Mesenchymal stem cell (in vitro differentiated cells and primary cell): ENCODE measurements around the gene DNAJC3.

Experiments
- DNase-seq: peaks from one replicate; pipeline ENCODE4 v3.0.0-alpha.2; 2013
- H2AFZ ChIP-seq: one replicate; pipeline ENCODE4 v1.6.1; 2013; ENCODE audit warnings: low read depth, mild to moderate bottlenecking, control low read depth, inconsistent platforms, low read length, moderate library complexity
- H2AK5ac ChIP-seq: 2 replicates; pipeline ENCODE4 v1.6.1; 2013; ENCODE audit warnings: low read length, moderate library complexity, mild to moderate bottlenecking, inconsistent platforms; ENCODE audit not compliant: severe bottlenecking
- H2BK120ac ChIP-seq: one replicate; pipeline ENCODE4 v1.6.1; 2013; ENCODE audit warnings: low read depth, mild to moderate bottlenecking, inconsistent platforms, low read length, moderate library complexity
- H2BK12ac ChIP-seq, 2 experiments: one replicate each; pipeline ENCODE4 v1.6.1; 2013; ENCODE audit warnings: inconsistent platforms in 2 of 2, low read length in 2 of 2, mild to moderate bottlenecking in 2 of 2, moderate library complexity in 2 of 2, control low read depth in 1 of 2
- H2BK15ac ChIP-seq: one replicate; pipeline ENCODE4 v1.6.1; 2013; ENCODE audit warnings: mild to moderate bottlenecking, low read depth, inconsistent platforms; ENCODE audit not compliant: poor library complexity, severe bottlenecking
- H2BK5ac ChIP-seq: 2 replicates; pipeline ENCODE4 v1.6.1; 2013; ENCODE audit warnings: low read depth, mild to moderate bottlenecking, low read length, control low read depth, inconsistent platforms; ENCODE audit not compliant: poor library complexity, severe bottlenecking
- H3K14ac ChIP-seq, 2 experiments: one replicate each; pipeline ENCODE4 v1.6.1; 2013; ENCODE audit warnings: inconsistent platforms in 2 of 2, low read length in 2 of 2, control low read depth in 1 of 2, mild to moderate bottlenecking in 1 of 2, moderate library complexity in 1 of 2
- H3K18ac ChIP-seq, 2 experiments: one replicate each; pipeline ENCODE4 v1.6.1; 2013; ENCODE audit warnings: inconsistent platforms in 2 of 2, low read length in 2 of 2, control low read depth in 1 of 2, low read depth in 1 of 2, mild to moderate bottlenecking in 1 of 2
- H3K23ac ChIP-seq, 2 experiments: one replicate each; pipeline ENCODE4 v1.6.1; 2013; ENCODE audit warnings: inconsistent platforms in 2 of 2, low read length in 2 of 2, mild to moderate bottlenecking in 2 of 2, moderate library complexity in 2 of 2, control low read depth in 1 of 2
- H3K27ac ChIP-seq: 2 replicates; pipeline ENCODE4 v1.5.1; 2013; ENCODE audit warnings: mild to moderate bottlenecking, moderate library complexity, low read length, control low read depth, inconsistent platforms; ENCODE audit not compliant: poor library complexity, severe bottlenecking
- H3K27me3 ChIP-seq, 2 experiments: 2 replicates each; pipeline versions ENCODE4 v1.6.1 to v1.7.0; 2013; ENCODE audit warnings: low read length in 2 of 2, mild to moderate bottlenecking in 2 of 2, moderate library complexity in 2 of 2, control low read depth in 1 of 2, inconsistent platforms in 1 of 2; ENCODE audit not compliant: control insufficient read depth in 1 of 2, insufficient read depth in 1 of 2
- H3K36me3 ChIP-seq, 2 experiments: 2 replicates each; pipeline versions ENCODE4 v1.6.1 to v1.7.0; 2013; ENCODE audit warnings: low read length in 2 of 2, control low read depth in 1 of 2, inconsistent platforms in 1 of 2, low read depth in 1 of 2, mild to moderate bottlenecking in 1 of 2; ENCODE audit not compliant: insufficient read depth in 2 of 2, control insufficient read depth in 1 of 2
- H3K4ac ChIP-seq, 2 experiments: one replicate each; pipeline ENCODE4 v1.6.1; 2013; ENCODE audit warnings: inconsistent platforms in 2 of 2, low read length in 2 of 2, mild to moderate bottlenecking in 2 of 2, moderate library complexity in 2 of 2, control low read depth in 1 of 2, low read depth in 1 of 2
- H3K4me1 ChIP-seq: 2 replicates; pipeline ENCODE4 v1.6.1; 2013; ENCODE audit warnings: low read depth, low read length, control low read depth; ENCODE audit not compliant: control insufficient read depth, insufficient read depth
- H3K4me2 ChIP-seq: 2 replicates; pipeline ENCODE4 v1.6.1; 2013; ENCODE audit warnings: low read length, mild to moderate bottlenecking, inconsistent platforms; ENCODE audit not compliant: poor library complexity, severe bottlenecking
- H3K4me3 ChIP-seq, 2 experiments: 2 replicates each; pipeline versions ENCODE4 v1.5.1 to v1.7.0; 2013; ENCODE audit warnings: low read length in 2 of 2, mild to moderate bottlenecking in 2 of 2, control low read depth in 1 of 2, low read depth in 1 of 2; ENCODE audit not compliant: insufficient read depth in 1 of 2
- H3K79me1 ChIP-seq: replicated peaks from 2 replicates; pipeline ENCODE4 v1.6.1; 2013; ENCODE audit warnings: mild to moderate bottlenecking, control low read depth, low read length, inconsistent platforms; ENCODE audit not compliant: poor library complexity, severe bottlenecking
- H3K9ac ChIP-seq: 2 replicates; pipeline ENCODE4 v1.7.0; 2013; ENCODE audit warnings: mild to moderate bottlenecking, low read length, moderate library complexity
- H3K9me3 ChIP-seq: 2 replicates; pipeline ENCODE4 v1.7.0; 2013; ENCODE audit warnings: mild to moderate bottlenecking, low read length; ENCODE audit not compliant: control insufficient read depth
- H4K8ac ChIP-seq: one replicate; pipeline ENCODE4 v1.6.1; 2013; ENCODE audit warnings: inconsistent platforms, mild to moderate bottlenecking, low read length, moderate library complexity
- H4K91ac ChIP-seq: one replicate; pipeline ENCODE4 v1.6.1; 2013; ENCODE audit warnings: mild to moderate bottlenecking, low read length, inconsistent platforms
- WGBS: methylation state at CpG from one replicate; pipeline ENCODE4 v1.1.7; 2013; ENCODE audit warnings: mixed read lengths; 5-methylcytosine and 5-hydroxymethylcytosine counted together

DNAJC3 gene

DNA sequence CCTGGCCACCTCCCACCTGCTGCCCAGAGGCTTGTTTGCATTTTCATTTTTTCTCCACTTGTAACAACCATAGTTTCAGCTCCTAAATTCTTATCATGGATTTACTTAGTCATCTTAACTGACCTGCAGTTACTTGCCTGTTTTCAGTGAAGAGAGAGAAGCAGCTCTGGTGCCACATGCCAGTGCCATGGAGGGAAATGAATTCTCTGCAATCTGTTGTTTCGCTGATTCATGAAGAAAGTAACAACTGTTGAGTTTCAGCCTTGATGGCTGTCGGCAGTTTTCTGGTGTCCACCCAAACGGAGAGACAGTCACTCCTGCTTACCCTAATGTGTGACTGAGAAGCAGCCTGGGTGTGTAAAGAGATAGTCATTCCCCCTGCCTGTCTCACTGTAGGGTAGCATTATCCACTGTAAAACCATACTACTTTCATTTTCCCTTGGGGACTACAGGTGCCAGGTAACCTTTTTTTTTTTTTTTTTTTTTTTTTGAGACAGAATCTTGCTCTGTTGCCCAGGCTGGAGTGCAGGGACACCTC is 116.1 kb downstream of the DNAJC3 start:
- H3K27ac ChIP-seq: no peak overlapping the region
- H3K9ac ChIP-seq: no peak overlapping the region
- H3K4me1 ChIP-seq: no peaks in the 10 kb centered on the region
- no peak overlapping the region for H4K91ac ChIP-seq
- H3K4me3 ChIP-seq: no peak overlapping the region
- H3K27me3 ChIP-seq: no peaks in the 10 kb centered on the region
- H3K4ac ChIP-seq: no peak overlapping the region
- H2BK15ac ChIP-seq: no peak overlapping the region
- no peak overlapping the region for H3K14ac ChIP-seq
- H4K8ac ChIP-seq: no peak overlapping the region
- WGBS: 93% methylated on average over 3 of the region's 3 CpGs
- H3K36me3 ChIP-seq: peaks cover 11 to 70% of the 10 kb centered on the region in 2 experiments
- H2AK5ac ChIP-seq: no peak overlapping the region
- no peak overlapping the region for H2BK5ac ChIP-seq
- no peak for DNase-seq
- H3K23ac ChIP-seq: no peak overlapping the region
- H2BK12ac ChIP-seq: no peak overlapping the region
- no peak overlapping the region for H3K18ac ChIP-seq
- H2BK120ac ChIP-seq: no peak overlapping the region
- no peak overlapping the region for H2AFZ ChIP-seq
- no peaks in the 10 kb centered on the region for H3K9me3 ChIP-seq
- peaks cover 10% of the 10 kb centered on the region for H3K79me1 ChIP-seq
- H3K4me2 ChIP-seq: no peak overlapping the region

DNA sequence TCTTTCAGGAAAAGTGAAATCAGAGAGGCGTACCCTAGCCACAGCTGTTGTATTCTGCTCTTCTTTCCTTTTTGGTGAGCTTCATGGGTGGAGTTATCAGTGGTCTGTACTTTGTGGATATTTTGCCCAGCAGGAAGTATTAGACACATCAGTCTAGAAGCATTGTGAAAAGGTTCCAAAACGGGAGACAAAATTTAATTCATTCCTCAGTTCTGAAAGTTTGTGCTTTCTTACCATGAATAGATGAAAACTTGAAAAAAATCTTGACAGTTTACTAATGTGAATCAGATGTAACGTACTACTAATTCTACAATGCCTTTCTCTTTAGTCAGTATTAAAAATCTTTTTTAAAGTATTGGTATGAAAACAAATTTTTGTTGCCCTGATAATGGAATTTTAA is 116.8 kb downstream of the DNAJC3 start:
- Histone ChIP-seq H3K27me3 (no peaks in the 10 kb centered on the region), H3K18ac (no peak overlapping the region), H2AK5ac (no peak overlapping the region), H3K4me2 (no peak overlapping the region), H2BK15ac (no peak overlapping the region), H3K9ac (no peak overlapping the region), H2AFZ (no peak overlapping the region), H3K23ac (no peak overlapping the region), H3K4me3 (no peak overlapping the region), H2BK5ac (no peak overlapping the region), H2BK12ac (no peak overlapping the region), H3K36me3 (peaks cover 11 to 67% of the 10 kb centered on the region in 2 experiments), H4K8ac (no peak overlapping the region), H3K9me3 (no peaks in the 10 kb centered on the region), H3K79me1 (peaks cover 10% of the 10 kb centered on the region), H3K14ac (no peak overlapping the region), H3K4me1 (no peaks in the 10 kb centered on the region), H4K91ac (no peak overlapping the region), H2BK120ac (no peak overlapping the region), H3K27ac (no peak overlapping the region), H3K4ac (no peak overlapping the region)
- 96% methylated on average over 1 of the region's 3 CpGs for WGBS
- no peak for DNase-seq

- Histone ChIP-seq H3K36me3 (peaks cover 6 to 52% of the 10 kb centered on the region in 2 experiments), H2BK5ac (no peak overlapping the region), H3K23ac (no peak overlapping the region), H2BK15ac (no peak overlapping the region), H3K4me3 (no peak overlapping the region), H3K27me3 (no peaks in the 10 kb centered on the region), H3K4ac (no peak overlapping the region), H2BK120ac (no peak overlapping the region), H3K14ac (no peak overlapping the region), H3K27ac (no peak overlapping the region), H3K18ac (no peak overlapping the region), H2AFZ (no peak overlapping the region), H2BK12ac (no peak overlapping the region), H4K91ac (no peak overlapping the region), H3K4me2 (no peak overlapping the region), H4K8ac (no peak overlapping the region), H2AK5ac (no peak overlapping the region), H3K9me3 (no peaks in the 10 kb centered on the region), H3K79me1 (peaks cover 4% of the 10 kb centered on the region), H3K9ac (no peak overlapping the region), H3K4me1 (no peaks in the 10 kb centered on the region)
- WGBS: no CpG with 5 or more reads among the region's 2 CpGs
- DNase-seq: peak; percentile 63
Measured at GRCh38 chr13:95797016-95797415, 120.1 kb downstream of the DNAJC3 start.

GRCh38 chr13:95800436-95800835 is 123.5 kb downstream of the DNAJC3 start:
- Histone ChIP-seq H3K23ac (no peak overlapping the region), H4K91ac (no peak overlapping the region), H2BK5ac (no peak overlapping the region), H2AK5ac (no peak overlapping the region), H2BK120ac (no peak overlapping the region), H3K4me2 (no peak overlapping the region), H3K4me3 (no peak overlapping the region), H3K27ac (no peak overlapping the region), H3K36me3 (peaks cover 6 to 30% of the 10 kb centered on the region in 2 experiments), H2BK12ac (no peak overlapping the region), H3K14ac (no peak overlapping the region), H3K79me1 (no peaks in the 10 kb centered on the region), H3K4me1 (no peaks in the 10 kb centered on the region), H2AFZ (no peak overlapping the region), H4K8ac (no peak overlapping the region), H3K27me3 (no peaks in the 10 kb centered on the region), H3K9me3 (no peaks in the 10 kb centered on the region), H3K4ac (no peak overlapping the region), H3K9ac (no peak overlapping the region), H3K18ac (no peak overlapping the region), H2BK15ac (no peak overlapping the region)
- 100% methylated on average over 1 of the region's 1 CpG for WGBS
- peak; percentile 9 for DNase-seq
